Peyer's patch (tissue), 4 donors: ENCODE results near the gene IGFBP7. TPM values are rescaled to one million over a fixed set of nuclear protein-coding genes. Genes with fewer than 3 reads are reported as not detected.

Source experiments
- DNase-seq, 3 donors: peaks; one replicate each; pipeline ENCODE4 v3.0.0-alpha.2; 2017 to 2019
- H3K27ac ChIP-seq, 4 donors: fragments of 200-600 bp; sonication (generic); one replicate each; pipeline ENCODE4 v1.5.1; 2016 to 2019
- H3K27me3 ChIP-seq, 2 donors: fragments of 200-600 bp; sonication (generic); one replicate each; pipeline ENCODE4 v1.5.1; 2019
- H3K36me3 ChIP-seq, 3 donors: fragments of 200-600 bp; sonication (generic); one replicate each; pipeline ENCODE4 v1.5.1; 2016 to 2019
- H3K4me1 ChIP-seq, 4 donors: fragments of 200-600 bp; sonication (generic); one replicate each; pipeline ENCODE4 v1.5.1; 2016 to 2019
- H3K4me3 ChIP-seq, 4 donors: fragments of 200-600 bp; sonication (generic); 1 replicate in 3 of 4; 2 replicates in 1 of 4; pipeline ENCODE4 v1.5.1; 2016 to 2019; ENCODE audit warnings: mild to moderate bottlenecking in 1 of 4
- H3K9me3 ChIP-seq, 4 donors: fragments of 200-600 bp; sonication (generic); one replicate each; pipeline ENCODE4 v1.5.1; 2016 to 2019; ENCODE audit warnings: mild to moderate bottlenecking in 1 of 4
- POLR2A ChIP-seq, 2 donors: fragments of 450-650 bp; IDR thresholded peaks; one replicate each; pipeline ENCODE4 v1.5.1; 2017; ENCODE audit warnings: antibody characterized with exemption in 2 of 2, mild to moderate bottlenecking in 2 of 2, moderate library complexity in 2 of 2
- total RNA-seq, 4 donors: library from RNA; depleted of rRNA; stranded (reverse); fragments of >200 nt; gene quantifications; one replicate each; pipeline ENCODE4 v1.1.0, GENCODE V29; 2016
- TF ChIP-seq, protein P1 (sequence below), 6 experiments: fragments of 450-650 bp in 4 of 6; fragments of 200-600 bp in 2 of 6; sonication (generic) in 1 of 6; IDR thresholded peaks; one replicate each; pipeline ENCODE4 v1.5.1; 2017 to 2019; ENCODE audit warnings: antibody characterized with exemption in 6 of 6, mild to moderate bottlenecking in 3 of 6, moderate library complexity in 1 of 6

Gene IGFBP7
- total RNA-seq, 4 donors from 2014 or later = 37.1 to 92.1 (median 79.1) TPM

DNA sequence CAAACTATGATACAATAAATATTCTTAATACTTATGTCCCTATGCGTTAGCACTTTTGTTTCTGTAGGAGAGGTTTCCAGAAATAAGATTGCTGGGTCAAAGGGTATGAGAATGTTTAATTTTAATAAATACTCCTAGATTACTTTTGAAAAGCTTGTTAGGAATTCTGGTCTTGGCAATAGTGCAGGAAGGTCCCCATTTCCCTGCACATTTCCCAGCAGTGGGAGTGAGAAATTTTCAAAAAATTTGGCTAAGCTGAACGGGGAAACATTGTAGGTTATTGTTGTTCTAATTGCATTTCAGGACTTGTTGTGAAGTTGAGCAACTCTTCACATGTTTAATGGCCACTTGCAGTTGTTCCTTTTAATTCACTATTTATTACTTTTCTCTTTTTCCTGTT, 27.1 kb downstream of the IGFBP7 start:
- Histone ChIP-seq H3K9me3 (no peaks in the 10 kb centered on the region), H3K4me1 (peaks cover 0 to 7% (median 0%) of the 10 kb centered on the region in 4 donors), H3K27ac (peak overlapping the region in 1 of 4 donors; percentile 71)

DNA sequence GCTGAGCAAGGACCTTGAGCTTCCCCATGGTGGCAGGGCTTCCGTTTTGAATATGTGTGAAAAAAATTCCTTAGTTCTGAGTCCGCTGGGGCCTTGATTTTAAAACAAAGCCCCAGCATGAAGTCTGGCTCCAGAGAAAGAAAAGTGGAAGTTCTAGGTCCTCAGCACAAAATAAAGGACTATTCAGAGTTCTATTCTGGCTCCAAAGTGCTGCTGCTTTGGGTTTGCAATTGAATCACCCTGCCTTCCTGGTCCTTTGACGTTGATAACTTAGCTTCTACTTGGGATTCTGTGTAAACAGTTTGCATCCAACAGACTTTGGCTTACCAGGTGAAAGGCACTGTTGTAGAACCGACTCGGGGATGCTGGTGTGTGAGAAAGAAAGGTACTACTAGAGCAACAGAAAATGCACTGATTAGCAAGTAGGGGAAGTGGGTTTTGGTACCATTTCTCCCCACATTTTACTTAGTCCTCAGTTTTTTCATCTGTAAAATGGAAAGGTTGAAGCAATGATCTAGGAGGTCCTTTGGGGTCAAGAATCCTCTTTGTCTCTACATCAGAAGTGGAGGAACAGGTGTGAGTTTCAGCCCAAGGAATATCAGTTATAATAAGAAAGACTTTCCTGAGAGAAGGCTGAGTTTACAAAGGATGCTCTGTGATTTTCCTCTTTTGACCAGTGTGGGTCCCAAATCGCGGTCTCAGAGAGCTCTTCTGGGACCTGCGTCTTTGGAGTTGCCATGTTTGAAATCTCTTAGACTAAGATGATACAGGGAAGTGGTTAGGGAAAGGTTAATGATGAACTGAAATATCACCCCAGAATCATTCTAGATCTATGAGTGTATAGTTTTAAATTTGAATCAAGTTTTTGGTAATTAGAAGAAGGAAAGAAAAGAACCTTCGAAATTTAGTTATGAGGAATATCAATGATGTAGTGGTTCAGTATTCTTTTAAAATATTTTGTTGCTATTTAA, 28.2 kb downstream of the IGFBP7 start:
- peaks cover 0 to 7% (median 0%) of the 10 kb centered on the region in 4 donors for H3K4me1 ChIP-seq
- DNase-seq = no peak
- no peaks in the 10 kb centered on the region for H3K36me3 ChIP-seq
- no peaks in the 10 kb centered on the region for H3K27me3 ChIP-seq
- no peak overlapping the region for H3K4me3 ChIP-seq
- peak overlapping the region; percentile 23 to 71 (median 54) for H3K27ac ChIP-seq
- TF ChIP-seq, protein P1, sequence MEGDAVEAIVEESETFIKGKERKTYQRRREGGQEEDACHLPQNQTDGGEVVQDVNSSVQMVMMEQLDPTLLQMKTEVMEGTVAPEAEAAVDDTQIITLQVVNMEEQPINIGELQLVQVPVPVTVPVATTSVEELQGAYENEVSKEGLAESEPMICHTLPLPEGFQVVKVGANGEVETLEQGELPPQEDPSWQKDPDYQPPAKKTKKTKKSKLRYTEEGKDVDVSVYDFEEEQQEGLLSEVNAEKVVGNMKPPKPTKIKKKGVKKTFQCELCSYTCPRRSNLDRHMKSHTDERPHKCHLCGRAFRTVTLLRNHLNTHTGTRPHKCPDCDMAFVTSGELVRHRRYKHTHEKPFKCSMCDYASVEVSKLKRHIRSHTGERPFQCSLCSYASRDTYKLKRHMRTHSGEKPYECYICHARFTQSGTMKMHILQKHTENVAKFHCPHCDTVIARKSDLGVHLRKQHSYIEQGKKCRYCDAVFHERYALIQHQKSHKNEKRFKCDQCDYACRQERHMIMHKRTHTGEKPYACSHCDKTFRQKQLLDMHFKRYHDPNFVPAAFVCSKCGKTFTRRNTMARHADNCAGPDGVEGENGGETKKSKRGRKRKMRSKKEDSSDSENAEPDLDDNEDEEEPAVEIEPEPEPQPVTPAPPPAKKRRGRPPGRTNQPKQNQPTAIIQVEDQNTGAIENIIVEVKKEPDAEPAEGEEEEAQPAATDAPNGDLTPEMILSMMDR (IDR thresholded peaks at IDR 0.05) = no peak
- TF ChIP-seq POLR2A (IDR thresholded peaks at IDR 0.05) = no peak
- H3K9me3 ChIP-seq = no peaks in the 10 kb centered on the region

More for the DNA sequence above, 27.1 kb downstream of the IGFBP7 start:
- no peak for DNase-seq
- TF ChIP-seq, protein P1 (IDR thresholded peaks at IDR 0.05) = no peak
- no peak for TF ChIP-seq POLR2A (IDR thresholded peaks at IDR 0.05)
- Histone ChIP-seq H3K27me3 (no peaks in the 10 kb centered on the region), H3K4me3 (no peak overlapping the region), H3K36me3 (no peaks in the 10 kb centered on the region)

GRCh38 chr4:57080781-57081650, 29.2 kb downstream of the IGFBP7 start:
- no peak overlapping the region for H3K4me3 ChIP-seq
- H3K4me1 ChIP-seq = peaks cover 0 to 7% (median 0%) of the 10 kb centered on the region in 4 donors
- H3K36me3 ChIP-seq = no peaks in the 10 kb centered on the region
- peak in 1 of 3 donors; percentile 51 for DNase-seq
- H3K27me3 ChIP-seq = no peaks in the 10 kb centered on the region
- no peaks in the 10 kb centered on the region for H3K9me3 ChIP-seq
- H3K27ac ChIP-seq = peak overlapping the region; percentile 21 to 71 (median 46)
- TF ChIP-seq, protein P1 (IDR thresholded peaks at IDR 0.05) = no peak
- TF ChIP-seq POLR2A (IDR thresholded peaks at IDR 0.05) = no peak

DNA sequence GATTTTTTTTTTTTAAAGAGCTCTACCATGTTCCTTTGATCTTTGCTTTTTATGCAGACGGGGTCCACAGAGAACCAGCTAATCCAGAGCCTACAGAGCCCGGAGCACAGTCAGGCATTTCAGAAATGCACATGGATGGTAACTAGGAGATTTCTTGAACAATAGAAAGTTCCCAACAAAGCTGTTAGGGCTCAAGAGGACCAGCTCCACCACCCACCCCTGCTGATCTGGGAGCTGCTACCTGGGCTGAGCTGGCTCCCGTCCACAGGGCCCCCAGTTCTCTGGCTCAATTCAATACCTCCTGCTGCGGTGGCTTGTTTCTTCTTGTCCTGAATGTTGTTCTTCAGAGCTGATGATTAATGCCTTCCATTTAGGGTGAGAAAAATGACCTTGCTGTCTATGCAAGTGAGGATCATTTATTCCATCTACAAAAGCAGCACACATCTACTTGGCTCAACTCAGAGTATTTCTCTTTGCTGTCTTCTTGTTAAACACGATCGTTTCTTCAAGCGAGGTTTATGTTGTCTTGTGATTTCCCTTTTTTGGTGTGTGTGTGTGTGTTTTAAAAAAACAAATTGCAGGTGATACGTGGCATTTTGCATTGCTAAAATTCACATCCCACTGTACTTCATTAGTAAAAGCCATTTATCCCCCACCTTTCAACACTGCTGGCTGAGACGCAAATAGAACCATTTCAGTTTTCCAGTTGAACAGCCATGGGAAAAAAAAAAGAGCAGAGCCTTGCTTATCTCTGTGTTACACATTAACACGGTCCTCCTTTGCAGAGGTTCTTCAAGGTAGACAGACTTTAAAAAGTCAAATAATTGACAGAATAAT, 31.3 kb downstream of the IGFBP7 start:
- DNase-seq = no peak
- Histone ChIP-seq H3K36me3 (no peaks in the 10 kb centered on the region), H3K27me3 (no peaks in the 10 kb centered on the region), H3K4me3 (no peak overlapping the region), H3K9me3 (no peaks in the 10 kb centered on the region), H3K4me1 (peaks cover 0 to 7% (median 0%) of the 10 kb centered on the region in 4 donors), H3K27ac (peak overlapping the region in 2 of 4 donors; percentile 1 to 36)
- TF ChIP-seq POLR2A (IDR thresholded peaks at IDR 0.05) = no peak
- TF ChIP-seq, protein P1 (IDR thresholded peaks at IDR 0.05) = no peak
